RWPE1 (cell line): Measurements from ENCODE around the gene VCL.

Experiments used
- CTCF ChIA-PET: fragments of 350-600 bp; sonication (Branson Sonifier 250); formaldehyde crosslinking; extraction: SDS; loops from one replicate; lab custom pipeline; 2021; lab: Yijun Ruan, JAX
- POLR2A ChIA-PET: fragments of 400-600 bp; formaldehyde crosslinking; extraction: SDS; loops from one replicate; lab custom pipeline; 2020; ENCODE audit warnings: antibody characterized with exemption; ENCODE audit not compliant: low non-redundant PET; lab: Yijun Ruan, JAX
- DNase-seq: peaks from one replicate; pipeline ENCODE4 v3.0.0; 2012; ENCODE audit warnings: low spot score
- H3K27ac ChIP-seq: fragments of 450-650 bp; 2 replicates; pipeline ENCODE4 v1.5.1; 2017
- TF ChIP-seq, protein P1 (sequence below): fragments of 450-650 bp; conservative IDR thresholded peaks from 2 replicates; pipeline ENCODE4 v1.5.1; 2017; ENCODE audit warnings: low read depth, mild to moderate bottlenecking

The VCL gene

DNA sequence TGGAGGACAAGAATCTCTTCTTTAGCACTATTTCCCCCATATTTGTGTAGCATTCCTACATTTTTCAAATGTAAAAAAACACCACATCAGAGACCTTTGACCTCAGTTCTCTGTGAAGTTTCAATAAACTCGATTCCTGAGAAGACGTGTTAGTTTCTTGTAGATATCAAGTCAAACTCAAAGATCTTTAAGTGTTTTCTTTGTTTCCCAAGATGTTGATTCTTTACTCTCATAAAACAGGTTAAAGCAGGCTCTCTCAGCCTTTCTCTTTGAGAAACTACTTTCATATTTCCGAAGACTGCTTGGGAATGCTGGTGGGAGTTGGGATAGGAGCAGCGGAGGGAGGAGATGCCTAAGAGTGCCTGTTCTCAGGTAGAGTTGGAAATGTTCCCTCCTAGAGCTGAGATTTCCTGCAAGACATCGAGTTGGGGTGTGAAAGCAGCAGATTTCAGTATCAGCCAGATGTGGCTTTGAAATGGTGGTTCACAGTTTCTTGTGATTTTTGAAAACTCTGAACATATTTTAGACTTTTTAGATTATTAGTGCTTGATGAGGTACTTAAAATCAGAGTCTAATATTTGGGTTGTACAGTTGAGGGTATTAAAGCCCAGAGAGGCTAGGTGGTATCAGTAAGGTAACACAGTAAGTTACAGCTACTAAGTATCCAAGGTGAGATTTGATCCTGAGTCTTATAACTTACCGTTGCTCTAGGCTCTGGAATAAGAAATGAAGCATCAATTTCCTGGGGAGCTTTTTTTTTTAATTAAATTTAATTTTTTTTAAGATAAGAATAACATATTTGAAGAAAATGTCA lies 167.0 kb downstream of the VCL start:
- no peak for DNase-seq
- POLR2A ChIA-PET: no interaction called here
- H3K27ac ChIP-seq: no peak overlapping the region

GRCh38 chr10:74165530-74165901 lies 167.6 kb downstream of the VCL start:
- TF ChIP-seq, protein P1, sequence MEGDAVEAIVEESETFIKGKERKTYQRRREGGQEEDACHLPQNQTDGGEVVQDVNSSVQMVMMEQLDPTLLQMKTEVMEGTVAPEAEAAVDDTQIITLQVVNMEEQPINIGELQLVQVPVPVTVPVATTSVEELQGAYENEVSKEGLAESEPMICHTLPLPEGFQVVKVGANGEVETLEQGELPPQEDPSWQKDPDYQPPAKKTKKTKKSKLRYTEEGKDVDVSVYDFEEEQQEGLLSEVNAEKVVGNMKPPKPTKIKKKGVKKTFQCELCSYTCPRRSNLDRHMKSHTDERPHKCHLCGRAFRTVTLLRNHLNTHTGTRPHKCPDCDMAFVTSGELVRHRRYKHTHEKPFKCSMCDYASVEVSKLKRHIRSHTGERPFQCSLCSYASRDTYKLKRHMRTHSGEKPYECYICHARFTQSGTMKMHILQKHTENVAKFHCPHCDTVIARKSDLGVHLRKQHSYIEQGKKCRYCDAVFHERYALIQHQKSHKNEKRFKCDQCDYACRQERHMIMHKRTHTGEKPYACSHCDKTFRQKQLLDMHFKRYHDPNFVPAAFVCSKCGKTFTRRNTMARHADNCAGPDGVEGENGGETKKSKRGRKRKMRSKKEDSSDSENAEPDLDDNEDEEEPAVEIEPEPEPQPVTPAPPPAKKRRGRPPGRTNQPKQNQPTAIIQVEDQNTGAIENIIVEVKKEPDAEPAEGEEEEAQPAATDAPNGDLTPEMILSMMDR: no peak
- ChIA-PET POLR2A (no interaction called here), CTCF (interaction anchor here (0.7 to 1.9 kb wide), 3 partner anchors 12 to 69 kb away, joined by 3 to 5 read pairs (median 4); no protein-coding TSS in a partner anchor)
- no peak for DNase-seq
- H3K27ac ChIP-seq: no peak overlapping the region

More for the DNA sequence above, 167.0 kb downstream of the VCL start:
- CTCF ChIA-PET: interaction anchor here (0.5 to 1.9 kb wide), 4 partner anchors 9 to 69 kb away, joined by 3 to 5 read pairs (median 4); no protein-coding TSS in a partner anchor
- TF ChIP-seq, protein P1: no peak

GRCh38 chr10:74167443-74167842 lies 169.5 kb downstream of the VCL start:
- POLR2A ChIA-PET: no interaction called here
- TF ChIP-seq, protein P1: no peak
- CTCF ChIA-PET: interaction anchor here (0.6 kb wide), 4 partner anchors 10 to 1760 kb away, joined by 3 to 4 read pairs (median 3); no protein-coding TSS in a partner anchor
- no peak overlapping the region for H3K27ac ChIP-seq
- DNase-seq: no peak
